Upper lobe of left lung (tissue), 4 donors: ENCODE measurements around the gene ATP2C1.

Experiments used
- CTCF ChIP-seq, 6 experiments: fragments of 450-650 bp in 4 of 6; fragments of 200-600 bp in 2 of 6; sonication (generic) in 2 of 6; IDR thresholded peaks; one replicate each; pipeline ENCODE4 v1.5.1; 2016 to 2019; ENCODE audit warnings: antibody characterized with exemption in 6 of 6
- EP300 ChIP-seq, 4 donors: sonication (generic); formaldehyde crosslinking; IDR thresholded peaks; one replicate each; pipeline ENCODE4 v1.5.1; 2017; ENCODE audit warnings: antibody characterized with exemption in 4 of 4, control low read depth in 2 of 4
- POLR2AphosphoS5 ChIP-seq, 2 donors: sonication (generic); formaldehyde crosslinking; IDR thresholded peaks; one replicate each; pipeline ENCODE4 v1.5.1; 2017; ENCODE audit warnings: antibody characterized with exemption in 2 of 2

- TF ChIP-seq EP300 (IDR thresholded peaks at IDR 0.05) (no peak), CTCF (IDR thresholded peaks at IDR 0.05) (no peak), POLR2AphosphoS5 (IDR thresholded peaks at IDR 0.05) (no peak)
These were observed 137.8 kb downstream of the ATP2C1 start for GRCh38 chr3:131031660-131032059.
